ENCODE measurements around the gene TMEM139.

Gene TMEM139

DNA sequence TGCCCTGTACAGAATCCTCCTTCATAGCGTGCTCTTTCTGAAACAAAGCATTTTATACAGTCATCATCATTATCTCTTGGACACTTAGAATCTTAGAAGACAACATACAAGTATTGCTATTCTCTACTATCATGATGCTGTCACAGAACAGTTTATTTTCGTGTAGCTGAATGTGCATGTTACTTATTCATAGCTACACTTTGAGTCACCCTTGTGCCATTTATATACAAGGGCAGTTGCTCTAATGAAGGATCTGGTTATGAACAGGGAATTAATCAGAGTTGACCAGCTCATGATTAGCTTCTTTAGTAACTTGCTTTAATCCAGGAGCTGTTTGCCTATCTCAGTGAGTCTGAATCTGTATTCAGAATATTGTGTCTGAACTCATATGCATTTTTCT is 14.6 kb downstream of the TMEM139 start:
- TF ChIP-seq, protein P1, sequence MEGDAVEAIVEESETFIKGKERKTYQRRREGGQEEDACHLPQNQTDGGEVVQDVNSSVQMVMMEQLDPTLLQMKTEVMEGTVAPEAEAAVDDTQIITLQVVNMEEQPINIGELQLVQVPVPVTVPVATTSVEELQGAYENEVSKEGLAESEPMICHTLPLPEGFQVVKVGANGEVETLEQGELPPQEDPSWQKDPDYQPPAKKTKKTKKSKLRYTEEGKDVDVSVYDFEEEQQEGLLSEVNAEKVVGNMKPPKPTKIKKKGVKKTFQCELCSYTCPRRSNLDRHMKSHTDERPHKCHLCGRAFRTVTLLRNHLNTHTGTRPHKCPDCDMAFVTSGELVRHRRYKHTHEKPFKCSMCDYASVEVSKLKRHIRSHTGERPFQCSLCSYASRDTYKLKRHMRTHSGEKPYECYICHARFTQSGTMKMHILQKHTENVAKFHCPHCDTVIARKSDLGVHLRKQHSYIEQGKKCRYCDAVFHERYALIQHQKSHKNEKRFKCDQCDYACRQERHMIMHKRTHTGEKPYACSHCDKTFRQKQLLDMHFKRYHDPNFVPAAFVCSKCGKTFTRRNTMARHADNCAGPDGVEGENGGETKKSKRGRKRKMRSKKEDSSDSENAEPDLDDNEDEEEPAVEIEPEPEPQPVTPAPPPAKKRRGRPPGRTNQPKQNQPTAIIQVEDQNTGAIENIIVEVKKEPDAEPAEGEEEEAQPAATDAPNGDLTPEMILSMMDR (IDR thresholded peaks at IDR 0.05; ENCODE audit: low read depth, low read length) = no peak
- TF ChIP-seq EZH2phosphoT487 (IDR thresholded peaks at IDR 0.05; ENCODE audit: low read depth) = no peak
- H4K20me1 ChIP-seq (ENCODE audit: insufficient read depth, low read length) = no peaks in the 10 kb centered on the region
- 0 out of 2 replicates have a peak, but pooled peaks cover 3% of the 10 kb centered on the region for H3K79me2 ChIP-seq (ENCODE audit: low read length)
- no peak overlapping the region for H3K4me3 ChIP-seq (ENCODE audit: low read length)
- H3K9ac ChIP-seq (ENCODE audit: low read length) = no peak overlapping the region
- H3K27me3 ChIP-seq (ENCODE audit: low read depth, low read length) = no peaks in the 10 kb centered on the region
- no peak overlapping the region for H2AFZ ChIP-seq (ENCODE audit: low read depth, low read length)
- peaks cover 81% of the 10 kb centered on the region for H3K36me3 ChIP-seq (replicated peaks; ENCODE audit: low read depth, low read length)
- no peaks in the 10 kb centered on the region for H3K9me3 ChIP-seq (ENCODE audit: insufficient read depth, low read length)
- H3K27ac ChIP-seq (ENCODE audit: low read length) = no peak overlapping the region
- no peaks in the 10 kb centered on the region for H3K4me1 ChIP-seq (ENCODE audit: low read length)
- no peak overlapping the region for H3K4me2 ChIP-seq (ENCODE audit: low read length)

GRCh38 chr7:143299840-143300239 is 15.1 kb downstream of the TMEM139 start:
- Histone ChIP-seq H3K4me1 (ENCODE audit: low read length) (no peaks in the 10 kb centered on the region), H3K27ac (ENCODE audit: low read length) (no peak overlapping the region), H3K9ac (ENCODE audit: low read length) (no peak overlapping the region), H2AFZ (ENCODE audit: low read depth, low read length) (no peak overlapping the region), H4K20me1 (ENCODE audit: insufficient read depth, low read length) (no peaks in the 10 kb centered on the region), H3K4me3 (ENCODE audit: low read length) (no peak overlapping the region), H3K36me3 (replicated peaks; ENCODE audit: low read depth, low read length) (peaks cover 82% of the 10 kb centered on the region), H3K27me3 (ENCODE audit: low read depth, low read length) (no peaks in the 10 kb centered on the region), H3K79me2 (ENCODE audit: low read length) (0 out of 2 replicates have a peak, but pooled peaks cover 3% of the 10 kb centered on the region), H3K9me3 (ENCODE audit: insufficient read depth, low read length) (no peaks in the 10 kb centered on the region), H3K4me2 (ENCODE audit: low read length) (no peak overlapping the region)
- no peak for TF ChIP-seq EZH2phosphoT487 (IDR thresholded peaks at IDR 0.05; ENCODE audit: low read depth)
- TF ChIP-seq, protein P1 (IDR thresholded peaks at IDR 0.05; ENCODE audit: low read depth, low read length) = peak; percentile 58

GRCh38 chr7:143300959-143301935 is 16.5 kb downstream of the TMEM139 start:
- Histone ChIP-seq H3K36me3 (replicated peaks; ENCODE audit: low read depth, low read length) (peaks cover 81% of the 10 kb centered on the region), H3K9me3 (ENCODE audit: insufficient read depth, low read length) (no peaks in the 10 kb centered on the region), H3K79me2 (ENCODE audit: low read length) (no peaks in the 10 kb centered on the region), H3K9ac (ENCODE audit: low read length) (no peak overlapping the region), H3K27me3 (ENCODE audit: low read depth, low read length) (no peaks in the 10 kb centered on the region), H4K20me1 (ENCODE audit: insufficient read depth, low read length) (no peaks in the 10 kb centered on the region), H2AFZ (ENCODE audit: low read depth, low read length) (no peak overlapping the region), H3K4me1 (ENCODE audit: low read length) (peaks cover 7% of the 10 kb centered on the region), H3K27ac (ENCODE audit: low read length) (no peak overlapping the region), H3K4me2 (ENCODE audit: low read length) (no peak overlapping the region), H3K4me3 (ENCODE audit: low read length) (no peak overlapping the region)
- TF ChIP-seq, protein P1 (IDR thresholded peaks at IDR 0.05; ENCODE audit: low read depth, low read length) = no peak
- no peak for TF ChIP-seq EZH2phosphoT487 (IDR thresholded peaks at IDR 0.05; ENCODE audit: low read depth)

GRCh38 chr7:143303733-143304132 is 19.0 kb downstream of the TMEM139 start:
- H4K20me1 ChIP-seq (ENCODE audit: insufficient read depth, low read length) = peaks cover 5% of the 10 kb centered on the region; the same call in 1 of the 2 replicates
- H3K27ac ChIP-seq (ENCODE audit: low read length) = no peak overlapping the region
- H3K4me3 ChIP-seq (ENCODE audit: low read length) = no peak overlapping the region
- TF ChIP-seq, protein P1 (IDR thresholded peaks at IDR 0.05; ENCODE audit: low read depth, low read length) = no peak
- no peak for TF ChIP-seq EZH2phosphoT487 (IDR thresholded peaks at IDR 0.05; ENCODE audit: low read depth)
- no peaks in the 10 kb centered on the region for H3K9me3 ChIP-seq (ENCODE audit: insufficient read depth, low read length)
- H2AFZ ChIP-seq (ENCODE audit: low read depth, low read length) = no peak overlapping the region
- H3K4me2 ChIP-seq (ENCODE audit: low read length) = no peak overlapping the region
- H3K27me3 ChIP-seq (ENCODE audit: low read depth, low read length) = no peaks in the 10 kb centered on the region
- H3K4me1 ChIP-seq (ENCODE audit: low read length) = peaks cover 7% of the 10 kb centered on the region
- H3K79me2 ChIP-seq (ENCODE audit: low read length) = no peaks in the 10 kb centered on the region
- H3K9ac ChIP-seq (ENCODE audit: low read length) = no peak overlapping the region
- peaks cover 80% of the 10 kb centered on the region for H3K36me3 ChIP-seq (replicated peaks; ENCODE audit: low read depth, low read length)

Data from OCI-LY3 (cell line).